Activated CD4-positive, alpha-beta T cell treated with anti-CD3 and anti-CD28 coated beads, Interleukin-2, amount 10 ng/mL, durations not matched to agents 7 days and 5 days (primary cell): Measurements from ENCODE around the gene RAD51B. TPM values are rescaled to one million over a fixed set of nuclear protein-coding genes. Genes with fewer than 3 reads are reported as not detected.

Experiments
- CTCF ChIA-PET: fragments of 350-600 bp; sonication (Branson Sonifier 250); formaldehyde crosslinking; loops from one replicate; lab custom pipeline; 2021; ENCODE audit warnings: antibody characterized with exemption; lab: Charles Lee
- POLR2A ChIA-PET: fragments of 350-600 bp; sonication (Branson Sonifier 250); formaldehyde crosslinking; loops from one replicate; lab custom pipeline; 2021; ENCODE audit warnings: antibody characterized with exemption; lab: Charles Lee
- DNase-seq: peaks from one replicate; pipeline ENCODE4 v3.0.0-alpha.2; 2020
- H3K27ac Mint-ChIP-seq: one replicate; pipeline ENCODE4 v1.8.0; 2021; ENCODE audit warnings: mild to moderate bottlenecking, moderate library complexity, mixed read lengths
- H3K27me3 Mint-ChIP-seq: one replicate; pipeline ENCODE4 v1.8.0; 2021; ENCODE audit warnings: mixed read lengths
- H3K36me3 Mint-ChIP-seq: one replicate; pipeline ENCODE4 v1.8.0; 2021; ENCODE audit warnings: low read depth, mixed read lengths
- H3K4me1 Mint-ChIP-seq: one replicate; pipeline ENCODE4 v1.8.0; 2021; ENCODE audit warnings: mixed read lengths
- H3K4me3 Mint-ChIP-seq: one replicate; pipeline ENCODE4 v1.8.0; 2021; ENCODE audit warnings: mild to moderate bottlenecking, moderate library complexity, mixed read lengths
- H3K9me3 Mint-ChIP-seq: one replicate; pipeline ENCODE4 v1.8.0; 2021; ENCODE audit warnings: mixed read lengths
- total RNA-seq, 2 experiments: library from RNA; stranded (reverse); gene quantifications; one replicate each; pipeline ENCODE4 v1.2.3, GENCODE V29; 2021

The RAD51B gene
- total RNA-seq, 2 experiments from 2014 or later, result 20.6 to 30.3 TPM

DNA sequence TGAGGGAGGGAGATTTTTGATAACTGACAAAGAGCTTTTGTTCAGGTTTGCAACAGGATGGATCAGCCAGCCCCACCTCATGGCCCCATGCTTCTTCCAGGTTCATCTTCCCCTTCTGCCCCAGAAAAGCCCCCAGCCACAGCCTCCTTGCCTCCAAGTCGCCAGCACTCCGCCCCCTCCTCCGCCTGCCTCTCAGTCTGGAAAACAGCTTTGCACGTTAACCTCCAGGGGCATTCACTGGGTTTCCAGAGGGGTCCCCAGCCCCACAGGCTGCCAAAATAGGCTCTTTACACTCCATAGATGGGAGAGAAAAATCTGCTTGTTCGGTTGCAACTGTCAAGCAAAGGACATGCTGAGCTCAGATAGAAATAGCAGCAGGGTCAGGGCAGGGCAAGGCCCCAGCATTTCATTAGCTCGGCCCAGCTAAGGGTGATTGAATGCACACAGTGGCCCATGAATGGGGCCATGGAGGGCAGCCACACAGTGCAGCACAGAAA lies 719.7 kb downstream of the RAD51B start:
- no peaks in the 10 kb centered on the region for H3K9me3 Mint-ChIP-seq
- H3K4me1 Mint-ChIP-seq, result no peaks in the 10 kb centered on the region
- DNase-seq, result no peak
- H3K27ac Mint-ChIP-seq, result no peak overlapping the region
- no peak overlapping the region for H3K4me3 Mint-ChIP-seq
- no peaks in the 10 kb centered on the region for H3K27me3 Mint-ChIP-seq
- ChIA-PET CTCF (no interaction called here), POLR2A (no interaction called here)
- no peaks in the 10 kb centered on the region for H3K36me3 Mint-ChIP-seq

- Mint-ChIP-seq H3K36me3 (no peaks in the 10 kb centered on the region), H3K27ac (no peak overlapping the region), H3K4me3 (no peak overlapping the region), H3K27me3 (no peaks in the 10 kb centered on the region), H3K9me3 (no peaks in the 10 kb centered on the region), H3K4me1 (no peaks in the 10 kb centered on the region)
- CTCF ChIA-PET, result interaction anchor here (0.9 kb wide), 1 partner anchor 11 kb away, joined by 4 read pairs; no protein-coding TSS in a partner anchor
- no peak for DNase-seq
- POLR2A ChIA-PET, result no interaction called here
Observed at GRCh38 chr14:68539789-68540188, 720.2 kb downstream of the RAD51B start.

DNA sequence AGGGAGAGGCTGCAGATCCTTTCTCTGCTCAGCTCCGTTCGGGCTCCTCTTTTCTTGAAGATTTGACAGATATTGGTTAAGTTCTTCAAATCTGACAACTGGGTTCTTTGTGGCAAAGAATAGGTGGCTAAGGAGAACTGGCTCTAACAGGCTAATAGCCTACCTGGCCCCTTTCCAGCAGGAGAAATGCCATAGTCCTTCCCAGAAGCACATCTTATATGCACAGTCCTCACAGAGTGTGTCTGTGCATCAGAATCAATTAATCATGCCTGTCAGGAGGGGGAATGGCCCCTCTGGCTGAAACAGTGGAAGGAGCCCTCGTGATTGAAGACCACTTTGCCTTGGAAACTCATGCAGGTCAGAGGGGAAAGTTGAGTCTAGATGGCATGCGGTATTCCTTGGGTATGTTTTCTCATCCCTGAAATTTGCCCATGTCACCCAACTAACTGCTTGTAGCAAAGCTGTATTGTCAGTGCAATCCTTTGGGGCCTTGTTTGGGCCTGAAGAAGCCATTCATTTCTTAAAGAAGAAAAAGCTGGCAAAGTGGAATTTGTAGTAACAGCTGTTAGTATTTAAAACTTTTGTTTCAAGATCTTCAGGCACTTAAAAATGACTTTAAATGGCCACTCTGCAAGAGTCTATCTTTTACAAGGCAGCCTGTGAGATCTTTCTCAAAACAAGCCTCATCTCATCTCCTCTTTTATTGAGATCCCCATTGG lies 721.8 kb downstream of the RAD51B start:
- H3K36me3 Mint-ChIP-seq, result no peaks in the 10 kb centered on the region
- ChIA-PET POLR2A (no interaction called here), CTCF (no interaction called here)

GRCh38 chr14:68542346-68542745 lies 722.8 kb downstream of the RAD51B start:
- POLR2A ChIA-PET, result no interaction called here
- no peak for DNase-seq

More for the DNA sequence above, 721.8 kb downstream of the RAD51B start:
- H3K4me1 Mint-ChIP-seq, result no peaks in the 10 kb centered on the region
- no peaks in the 10 kb centered on the region for H3K9me3 Mint-ChIP-seq
- H3K27me3 Mint-ChIP-seq, result no peaks in the 10 kb centered on the region
- H3K27ac Mint-ChIP-seq, result no peak overlapping the region
- DNase-seq, result no peak
- H3K4me3 Mint-ChIP-seq, result no peak overlapping the region

DNA sequence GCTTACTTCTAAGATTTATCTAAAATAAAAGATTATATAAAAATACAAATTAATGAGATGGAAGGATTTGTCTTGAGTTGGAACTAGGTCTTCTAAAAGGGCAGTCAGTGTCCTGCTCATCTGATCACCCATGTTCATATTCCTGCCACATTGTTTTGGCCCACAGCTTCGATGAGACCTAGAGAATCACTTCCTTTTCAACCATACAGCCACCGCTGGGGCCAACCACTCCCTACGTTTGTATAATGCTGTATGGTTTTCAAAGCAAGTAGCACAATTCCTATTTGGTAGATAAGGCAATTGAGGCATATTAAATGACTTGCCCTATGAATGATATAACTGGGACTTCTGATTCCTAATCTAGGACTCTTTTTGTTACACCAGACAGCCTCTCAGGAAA lies 723.9 kb downstream of the RAD51B start:
- Mint-ChIP-seq H3K36me3 (no peaks in the 10 kb centered on the region), H3K27ac (no peak overlapping the region), H3K9me3 (no peaks in the 10 kb centered on the region), H3K27me3 (no peaks in the 10 kb centered on the region), H3K4me3 (no peak overlapping the region), H3K4me1 (no peaks in the 10 kb centered on the region)
- ChIA-PET CTCF (no interaction called here), POLR2A (no interaction called here)
- DNase-seq, result no peak

More at GRCh38 chr14:68542346-68542745, 722.8 kb downstream of the RAD51B start:
- CTCF ChIA-PET, result no interaction called here
- Mint-ChIP-seq H3K4me1 (no peaks in the 10 kb centered on the region), H3K9me3 (no peaks in the 10 kb centered on the region), H3K4me3 (no peak overlapping the region), H3K27me3 (no peaks in the 10 kb centered on the region), H3K36me3 (no peaks in the 10 kb centered on the region), H3K27ac (no peak overlapping the region)

- H3K27ac Mint-ChIP-seq, result no peak overlapping the region
- no peaks in the 10 kb centered on the region for H3K27me3 Mint-ChIP-seq
- POLR2A ChIA-PET, result no interaction called here
- CTCF ChIA-PET, result no interaction called here
- H3K36me3 Mint-ChIP-seq, result no peaks in the 10 kb centered on the region
- H3K9me3 Mint-ChIP-seq, result no peaks in the 10 kb centered on the region
- DNase-seq, result no peak
- H3K4me3 Mint-ChIP-seq, result no peak overlapping the region
- H3K4me1 Mint-ChIP-seq, result no peaks in the 10 kb centered on the region
Observed at GRCh38 chr14:68544081-68544892, 724.7 kb downstream of the RAD51B start.

- Mint-ChIP-seq H3K9me3 (no peaks in the 10 kb centered on the region), H3K4me1 (no peaks in the 10 kb centered on the region), H3K36me3 (no peaks in the 10 kb centered on the region), H3K27me3 (no peaks in the 10 kb centered on the region), H3K27ac (no peak overlapping the region), H3K4me3 (no peak overlapping the region)
- no peak for DNase-seq
- ChIA-PET CTCF (interaction anchor here (0.8 kb wide), 1 partner anchor 299 kb away, joined by 3 read pairs; no protein-coding TSS in a partner anchor), POLR2A (no interaction called here)
Observed at GRCh38 chr14:68546839-68547238, 727.3 kb downstream of the RAD51B start.

DNA sequence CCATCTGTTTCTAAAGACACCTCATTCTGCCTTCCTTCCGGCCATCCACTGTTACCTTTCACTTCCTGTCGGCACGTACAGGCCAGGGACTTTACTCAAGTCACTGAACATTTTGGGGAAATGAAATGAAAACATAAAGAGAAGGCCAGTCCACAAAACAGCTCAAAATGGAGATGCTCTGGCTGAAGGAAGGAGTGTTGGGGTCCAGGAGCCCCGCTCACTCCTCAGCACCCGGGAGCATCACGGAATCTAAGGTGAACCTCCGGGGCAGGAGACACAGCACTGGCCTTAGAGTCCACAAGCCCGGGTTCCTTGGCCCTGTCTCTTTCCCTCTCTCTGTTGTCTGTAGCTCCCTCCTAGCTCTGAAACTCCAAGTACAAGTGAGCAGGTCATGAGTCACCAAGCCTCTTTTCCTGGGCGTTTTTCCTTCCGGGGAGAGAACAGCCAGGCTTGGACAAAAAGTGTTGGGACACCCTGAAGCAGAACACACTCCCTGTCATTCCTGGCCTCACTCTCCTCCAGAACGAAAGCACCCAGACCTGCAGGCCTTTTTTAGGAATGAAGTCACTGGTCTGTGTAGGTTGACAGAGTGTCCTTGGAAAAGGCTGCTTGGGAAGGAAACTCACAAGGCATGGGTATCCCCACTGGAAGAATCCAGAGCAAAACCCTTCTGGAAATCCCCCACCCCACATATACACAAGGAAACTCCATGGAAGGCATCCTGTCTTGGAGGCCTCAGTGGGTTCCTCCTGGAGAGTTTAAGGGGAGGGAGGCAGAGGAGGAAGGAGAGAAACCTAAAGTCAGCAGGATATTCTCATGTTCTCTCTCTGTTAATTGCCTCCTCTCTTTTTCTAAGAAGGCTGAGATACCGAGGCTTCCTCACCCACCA lies 728.0 kb downstream of the RAD51B start:
- Mint-ChIP-seq H3K4me3 (no peak overlapping the region), H3K27ac (no peak overlapping the region), H3K4me1 (no peaks in the 10 kb centered on the region), H3K36me3 (no peaks in the 10 kb centered on the region), H3K27me3 (no peaks in the 10 kb centered on the region), H3K9me3 (no peaks in the 10 kb centered on the region)
- ChIA-PET CTCF (interaction anchor here (0.8 kb wide), 1 partner anchor 298 kb away, joined by 3 read pairs; no protein-coding TSS in a partner anchor), POLR2A (no interaction called here)
- DNase-seq, result no peak

DNA sequence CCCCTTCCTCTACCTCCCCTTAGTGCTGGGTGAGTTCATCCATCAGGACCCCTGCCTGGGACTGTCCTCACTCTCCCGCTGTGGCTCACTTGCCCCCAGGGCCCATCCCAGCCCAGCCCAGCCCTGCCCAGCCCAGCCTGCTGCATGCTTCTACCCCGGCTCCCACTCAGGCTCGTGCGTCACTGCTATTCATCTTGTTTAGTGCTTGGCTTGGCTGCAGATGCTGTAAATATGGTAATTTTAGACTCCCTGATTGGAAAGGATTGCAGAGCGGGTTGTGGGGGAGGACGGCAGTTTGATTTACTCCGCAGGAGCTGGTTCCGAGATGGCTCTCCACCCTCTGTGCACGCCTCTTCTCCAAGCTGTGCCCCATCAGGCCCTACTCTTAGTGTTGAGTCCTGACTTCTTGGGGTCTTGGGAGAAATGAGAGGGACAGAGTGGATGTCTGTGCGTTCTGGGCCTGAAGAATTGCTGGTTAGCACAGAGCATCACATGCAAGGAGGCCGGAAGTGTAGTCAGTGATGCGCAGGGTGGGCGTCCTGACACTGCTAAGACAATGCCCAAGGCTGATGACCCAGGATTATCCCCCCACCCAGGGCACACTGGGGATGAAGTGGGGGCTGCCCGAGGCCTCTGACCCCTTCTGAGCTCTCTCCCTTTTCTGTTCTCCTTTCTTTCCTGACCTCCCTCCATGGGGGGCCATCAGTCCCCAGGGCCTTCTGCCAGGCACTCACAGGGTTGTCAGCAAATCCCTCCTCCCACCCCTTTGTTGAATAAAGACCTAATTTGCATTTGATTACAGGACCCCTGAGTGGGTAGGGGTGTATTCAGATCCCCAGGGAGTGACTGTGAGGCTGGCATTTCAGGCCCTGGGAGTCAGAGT lies 728.9 kb downstream of the RAD51B start:
- DNase-seq, result no peak
- Mint-ChIP-seq H3K27me3 (no peaks in the 10 kb centered on the region), H3K36me3 (no peaks in the 10 kb centered on the region), H3K27ac (no peak overlapping the region), H3K4me3 (no peak overlapping the region), H3K4me1 (peaks cover 2% of the 10 kb centered on the region), H3K9me3 (no peaks in the 10 kb centered on the region)
- CTCF ChIA-PET, result no interaction called here
- POLR2A ChIA-PET, result no interaction called here

DNA sequence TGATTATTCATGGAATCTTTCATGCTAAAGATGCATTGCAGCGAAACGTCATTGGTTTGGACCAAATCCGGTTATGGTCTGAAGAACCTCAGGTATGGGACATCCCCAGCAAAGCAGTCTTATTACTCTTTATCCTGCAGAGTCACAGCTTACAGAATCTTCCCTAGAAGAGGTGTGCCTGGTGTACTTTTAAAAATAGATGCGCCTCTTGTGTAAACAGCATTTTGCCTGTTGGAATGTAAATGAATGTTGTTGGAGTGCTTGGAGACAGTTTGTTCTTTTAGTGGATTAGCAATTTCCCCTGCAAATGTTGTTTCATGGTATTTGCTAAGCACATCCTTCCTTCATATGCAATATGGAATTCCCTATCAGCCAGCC lies 730.7 kb downstream of the RAD51B start:
- Mint-ChIP-seq H3K27me3 (no peaks in the 10 kb centered on the region), H3K36me3 (no peaks in the 10 kb centered on the region), H3K4me3 (no peak overlapping the region), H3K27ac (no peak overlapping the region), H3K4me1 (peaks cover 2% of the 10 kb centered on the region), H3K9me3 (no peaks in the 10 kb centered on the region)
- ChIA-PET POLR2A (no interaction called here), CTCF (no interaction called here)
- DNase-seq, result no peak

GRCh38 chr14:68551045-68551683 lies 731.6 kb downstream of the RAD51B start:
- H3K27me3 Mint-ChIP-seq, result no peaks in the 10 kb centered on the region
- H3K27ac Mint-ChIP-seq, result no peak overlapping the region

More at GRCh38 chr14:68551045-68551683, 731.6 kb downstream of the RAD51B start:
- POLR2A ChIA-PET, result no interaction called here
- no peak overlapping the region for H3K4me3 Mint-ChIP-seq
- H3K4me1 Mint-ChIP-seq, result peaks cover 2% of the 10 kb centered on the region
- no peaks in the 10 kb centered on the region for H3K36me3 Mint-ChIP-seq
- CTCF ChIA-PET, result no interaction called here
- no peaks in the 10 kb centered on the region for H3K9me3 Mint-ChIP-seq
- no peak for DNase-seq
